Muscle layer of colon (tissue), 2 donors: Measurements from ENCODE around the gene HOXB6.

Experiments
- H3K27ac ChIP-seq: one replicate; pipeline ENCODE4 v1.7.0; 2013; ENCODE audit warnings: low read depth, mild to moderate bottlenecking, low read length, moderate library complexity
- H3K27me3 ChIP-seq, 2 donors: one replicate each; pipeline ENCODE4 v1.7.0; 2013; ENCODE audit warnings: low read length in 2 of 2, mild to moderate bottlenecking in 2 of 2; ENCODE audit not compliant: insufficient read depth in 2 of 2, control insufficient read depth in 1 of 2
- H3K36me3 ChIP-seq: one replicate; pipeline ENCODE4 v1.7.0; 2013; ENCODE audit warnings: mild to moderate bottlenecking, low read length; ENCODE audit not compliant: insufficient read depth
- H3K4me1 ChIP-seq: one replicate; pipeline ENCODE4 v1.7.0; 2013; ENCODE audit warnings: mild to moderate bottlenecking, low read length; ENCODE audit not compliant: insufficient read depth
- H3K4me3 ChIP-seq, 2 donors: one replicate each; pipeline ENCODE4 v1.7.0; 2013; ENCODE audit warnings: low read length in 2 of 2, low read depth in 1 of 2, mild to moderate bottlenecking in 1 of 2, moderate library complexity in 1 of 2
- H3K9ac ChIP-seq: one replicate; pipeline ENCODE4 v1.7.0; 2013; ENCODE audit warnings: low read length
- H3K9me3 ChIP-seq: one replicate; pipeline ENCODE4 v1.7.0; 2013; ENCODE audit warnings: mild to moderate bottlenecking, low read length
- donor health status: abdominal sarcoma.
- donor health status: Adenocarcinoma of cecum.

The HOXB6 gene

DNA sequence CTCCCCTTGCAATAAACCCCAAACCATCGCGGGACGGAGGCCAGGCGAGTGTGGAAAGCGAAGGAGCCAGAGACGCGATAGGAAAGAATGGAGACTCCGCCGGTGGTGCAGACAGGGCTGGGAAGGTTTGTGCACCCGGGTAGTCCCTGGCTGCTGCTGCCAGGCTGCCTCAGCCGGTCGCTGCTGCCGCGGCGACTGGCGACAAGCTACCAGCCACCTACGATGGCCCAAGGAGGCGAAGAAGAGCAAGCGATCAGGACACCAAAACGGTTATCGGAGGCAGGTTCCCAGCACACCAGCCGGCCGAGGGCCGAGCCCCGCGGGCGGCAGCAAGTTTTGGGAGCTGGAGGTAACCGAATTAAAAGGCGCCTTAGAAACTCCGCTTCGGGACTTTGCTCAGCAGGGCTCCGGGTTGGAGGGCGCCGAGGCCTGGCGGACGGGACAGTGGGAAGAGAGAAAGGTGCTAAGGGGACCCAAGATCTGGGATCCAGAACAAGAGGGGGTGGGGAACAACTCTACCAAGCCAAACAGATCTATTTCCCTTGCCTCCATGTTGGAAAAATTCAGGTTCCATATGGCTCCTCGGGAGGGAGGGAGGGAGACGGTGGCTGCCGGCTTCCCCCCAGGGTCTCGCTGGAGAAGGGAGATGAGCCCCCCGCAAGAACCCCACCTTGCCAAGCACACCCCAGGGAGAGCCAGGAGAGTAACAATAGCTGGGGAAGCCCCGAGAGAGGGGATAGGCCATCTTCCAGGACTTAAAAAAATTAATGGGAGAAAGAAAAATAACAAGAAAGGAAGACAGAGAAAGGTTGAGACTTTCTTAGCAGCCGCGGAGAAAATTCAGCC, 50.2 kb downstream of the HOXB6 start:
- Histone ChIP-seq H3K9me3 (no peaks in the 10 kb centered on the region), H3K4me1 (peaks cover 75% of the 10 kb centered on the region), H3K27ac (peak overlapping the region; percentile 99), H3K27me3 (no peaks in the 10 kb centered on the region), H3K36me3 (peaks cover 7% of the 10 kb centered on the region), H3K9ac (peak overlapping the region; percentile 69), H3K4me3 (peak overlapping the region; percentile 36 to 73)

DNA sequence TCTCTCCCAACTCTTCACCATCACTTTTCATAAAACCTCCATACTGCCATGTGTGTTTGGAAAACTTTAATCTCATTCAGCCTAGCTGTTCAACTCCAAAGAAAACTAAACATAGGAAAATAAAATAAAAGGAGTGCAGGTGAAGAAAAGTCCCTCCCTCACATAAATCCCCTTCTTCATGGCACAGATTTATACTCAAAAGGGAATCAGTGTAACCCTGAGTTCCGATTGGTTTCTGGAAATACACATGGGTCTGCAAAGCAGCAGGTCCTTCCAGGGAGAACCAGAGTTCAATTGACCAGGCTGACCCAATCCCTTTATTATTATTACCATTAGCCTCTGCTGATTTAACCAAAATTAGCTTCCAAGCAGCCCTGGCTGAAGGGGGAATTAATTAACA, 51.0 kb downstream of the HOXB6 start:
- Histone ChIP-seq H3K9ac (peak overlapping the region; percentile 69), H3K27me3 (no peaks in the 10 kb centered on the region), H3K4me1 (peaks cover 74% of the 10 kb centered on the region), H3K27ac (peak overlapping the region; percentile 99), H3K36me3 (peaks cover 7% of the 10 kb centered on the region), H3K9me3 (no peaks in the 10 kb centered on the region), H3K4me3 (peak overlapping the region in 1 of 2 donors; percentile 73)

GRCh38 chr17:48553190-48553547, 51.6 kb downstream of the HOXB6 start:
- H3K27me3 ChIP-seq: no peaks in the 10 kb centered on the region
- H3K9me3 ChIP-seq: no peaks in the 10 kb centered on the region
- H3K4me3 ChIP-seq: peak overlapping the region in 1 of 2 donors; percentile 25
- H3K36me3 ChIP-seq: peaks cover 7% of the 10 kb centered on the region
- H3K4me1 ChIP-seq: peaks cover 74% of the 10 kb centered on the region
- peak overlapping the region; percentile 99 for H3K27ac ChIP-seq
- H3K9ac ChIP-seq: peak overlapping the region; percentile 61

DNA sequence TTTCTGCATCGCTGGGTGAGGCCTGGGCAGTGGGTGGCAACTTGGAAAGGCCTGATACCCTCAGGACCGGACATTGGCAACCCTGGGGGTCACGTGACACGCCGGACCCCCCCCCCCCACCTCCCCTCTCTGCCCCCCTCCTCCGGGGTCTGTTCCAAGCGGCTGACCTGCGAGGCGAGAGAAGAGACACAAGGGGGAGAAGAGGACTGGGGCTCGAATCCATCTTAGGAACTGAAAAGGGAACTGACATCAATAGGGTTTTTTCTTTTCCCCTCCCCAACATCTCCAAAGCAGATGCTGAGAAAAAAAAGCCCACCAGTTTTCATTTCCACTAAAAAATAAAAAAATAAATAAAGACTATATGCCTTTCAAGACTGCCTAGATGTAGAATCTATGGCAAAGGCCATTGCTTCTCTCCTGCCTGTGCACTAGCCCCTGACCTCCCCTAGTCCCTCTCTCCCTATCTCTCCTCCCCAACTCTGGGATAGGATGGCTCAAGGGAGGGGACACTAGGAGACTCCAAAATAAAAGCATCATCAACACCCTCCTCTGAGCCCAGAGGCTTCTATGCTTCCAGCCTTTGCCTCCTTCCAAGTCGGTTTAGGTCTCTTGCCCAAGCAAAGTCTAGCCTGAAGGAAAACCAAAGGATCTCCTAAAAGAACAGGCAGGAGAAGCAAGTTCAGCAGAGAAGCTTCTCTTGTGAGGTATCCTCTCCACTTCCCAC, 52.2 kb downstream of the HOXB6 start:
- H3K27me3 ChIP-seq: no peaks in the 10 kb centered on the region
- peak overlapping the region; percentile 99 for H3K27ac ChIP-seq
- H3K4me3 ChIP-seq: peak overlapping the region; percentile 2 to 41
- peaks cover 7% of the 10 kb centered on the region for H3K36me3 ChIP-seq
- peak overlapping the region; percentile 61 for H3K9ac ChIP-seq
- no peaks in the 10 kb centered on the region for H3K9me3 ChIP-seq
- H3K4me1 ChIP-seq: peaks cover 74% of the 10 kb centered on the region

DNA sequence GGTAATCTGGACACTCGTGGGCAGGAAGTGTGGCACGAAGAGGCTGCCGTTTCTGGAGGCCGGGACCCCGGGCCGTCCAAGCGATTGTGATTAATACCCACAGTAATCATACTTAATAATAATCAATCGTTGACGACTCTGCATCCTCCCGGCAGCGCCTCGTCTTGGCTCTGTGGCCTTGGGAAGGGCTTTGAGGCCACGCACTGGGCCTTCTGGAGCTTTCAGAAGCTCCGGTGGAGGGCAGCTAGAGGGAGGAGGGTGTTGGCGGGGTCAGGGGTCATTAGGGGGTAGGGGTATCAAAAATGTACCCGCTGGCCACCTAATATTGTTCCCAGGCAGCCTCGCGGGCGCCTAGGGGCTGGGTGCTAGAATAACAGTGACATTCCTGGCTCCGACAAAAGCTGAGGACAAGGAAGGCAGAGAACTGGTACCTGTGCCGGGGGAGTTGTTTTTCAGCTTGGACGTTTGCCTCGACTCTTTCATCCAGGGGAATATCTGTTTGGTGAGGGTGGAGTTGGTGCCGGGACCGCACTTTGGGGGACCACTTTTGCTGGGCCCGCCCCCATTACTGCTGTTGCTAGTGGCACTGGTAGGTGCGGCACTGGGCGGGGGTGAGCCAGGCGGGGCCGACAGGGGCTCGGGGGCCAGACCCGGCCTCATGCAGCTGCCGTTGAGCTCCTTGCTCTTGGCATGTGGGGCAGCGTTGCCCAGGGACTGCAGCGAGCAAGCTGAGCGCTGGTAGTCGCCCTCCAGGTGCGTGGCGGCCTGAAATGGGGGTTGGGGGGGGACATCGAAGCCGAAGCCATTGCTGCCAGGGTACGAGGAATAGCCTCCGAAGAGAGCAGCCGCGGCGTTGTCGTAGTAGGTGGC, 53.0 kb downstream of the HOXB6 start:
- Histone ChIP-seq H3K27ac (peak overlapping the region; percentile 99), H3K9ac (peak overlapping the region; percentile 65), H3K4me1 (peaks cover 73% of the 10 kb centered on the region), H3K4me3 (peak overlapping the region; percentile 2 to 41), H3K9me3 (no peaks in the 10 kb centered on the region), H3K36me3 (peaks cover 7% of the 10 kb centered on the region), H3K27me3 (no peaks in the 10 kb centered on the region)

GRCh38 chr17:48551214-48551555, 53.6 kb downstream of the HOXB6 start:
- H3K36me3 ChIP-seq: peaks cover 7% of the 10 kb centered on the region
- no peaks in the 10 kb centered on the region for H3K9me3 ChIP-seq
- peak overlapping the region; percentile 99 for H3K27ac ChIP-seq
- peaks cover 73% of the 10 kb centered on the region for H3K4me1 ChIP-seq
- H3K27me3 ChIP-seq: no peaks in the 10 kb centered on the region
- peak overlapping the region; percentile 65 for H3K9ac ChIP-seq
- H3K4me3 ChIP-seq: no peak overlapping the region

- Histone ChIP-seq H3K9ac (peak overlapping the region; percentile 50), H3K4me1 (peaks cover 73% of the 10 kb centered on the region), H3K36me3 (peaks cover 7% of the 10 kb centered on the region), H3K27ac (peak overlapping the region; percentile 99), H3K4me3 (peak overlapping the region; percentile 22 to 44), H3K27me3 (no peaks in the 10 kb centered on the region), H3K9me3 (no peaks in the 10 kb centered on the region)
Measured at GRCh38 chr17:48550502-48551213, 54.1 kb downstream of the HOXB6 start.

GRCh38 chr17:48549914-48550501, 54.8 kb downstream of the HOXB6 start:
- Histone ChIP-seq H3K27me3 (no peaks in the 10 kb centered on the region), H3K9me3 (no peaks in the 10 kb centered on the region), H3K36me3 (peaks cover 7% of the 10 kb centered on the region), H3K9ac (peak overlapping the region; percentile 50), H3K27ac (peak overlapping the region; percentile 99), H3K4me3 (peak overlapping the region in 1 of 2 donors; percentile 44), H3K4me1 (peaks cover 80% of the 10 kb centered on the region)

DNA sequence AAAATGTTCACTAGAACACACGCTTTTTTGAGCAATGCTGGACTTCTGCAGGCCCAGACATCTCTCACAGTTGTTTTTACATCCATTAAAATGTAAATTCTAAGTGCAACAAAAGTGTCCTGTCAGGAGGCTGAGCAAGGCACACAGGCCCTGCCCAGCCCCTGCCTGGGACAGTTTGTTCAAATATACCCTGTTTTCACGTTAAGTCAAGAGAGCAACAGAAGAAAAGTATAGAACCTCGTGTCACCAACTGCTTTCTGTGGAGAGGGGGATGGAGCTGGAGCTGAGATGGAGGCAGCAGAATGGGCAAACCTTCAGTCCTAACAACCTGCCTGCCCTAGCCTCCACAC, 55.5 kb downstream of the HOXB6 start:
- peak overlapping the region; percentile 71 for H3K9ac ChIP-seq
- no peaks in the 10 kb centered on the region for H3K27me3 ChIP-seq
- no peaks in the 10 kb centered on the region for H3K9me3 ChIP-seq
- H3K4me1 ChIP-seq: peaks cover 83% of the 10 kb centered on the region
- H3K27ac ChIP-seq: peak overlapping the region; percentile 99
- peaks cover 7% of the 10 kb centered on the region for H3K36me3 ChIP-seq
- no peak overlapping the region for H3K4me3 ChIP-seq

DNA sequence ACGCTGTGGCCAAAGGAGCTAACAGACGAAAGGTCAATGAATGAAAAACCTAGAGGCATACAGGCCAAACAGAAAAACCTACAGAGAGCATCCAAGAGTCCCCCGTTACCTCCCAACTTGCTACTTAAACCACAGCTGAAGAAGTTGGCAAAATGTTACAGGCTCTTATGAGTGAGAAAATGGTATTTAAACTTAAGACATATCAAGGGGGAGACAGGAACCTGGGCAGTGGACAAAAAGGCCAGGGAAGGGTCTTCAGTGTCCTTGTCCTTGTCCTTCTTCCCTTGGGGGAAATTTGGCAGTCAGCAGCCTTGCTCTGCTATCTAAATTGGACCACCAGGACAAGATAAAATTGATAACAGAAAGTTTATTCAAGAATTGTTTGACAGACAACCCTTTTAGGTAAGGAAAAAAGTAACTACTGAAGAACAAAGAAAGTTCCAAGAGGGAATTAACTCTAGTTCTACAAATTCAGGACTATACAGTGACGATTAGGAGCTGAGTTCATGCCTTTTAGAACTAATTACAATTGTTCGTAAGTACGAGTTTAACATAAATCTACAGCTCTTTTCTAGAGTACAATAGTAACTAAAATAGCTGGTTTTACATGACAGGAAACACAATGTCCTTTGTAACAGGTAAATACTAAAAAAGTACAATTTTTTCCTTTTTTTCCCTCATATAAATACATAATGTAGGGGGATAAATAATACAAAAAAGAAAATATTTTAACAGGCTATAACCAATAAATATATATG, 56.1 kb downstream of the HOXB6 start:
- peak overlapping the region in 1 of 2 donors; percentile 41 for H3K4me3 ChIP-seq

More for the DNA sequence above, 56.1 kb downstream of the HOXB6 start:
- Histone ChIP-seq H3K9ac (peak overlapping the region; percentile 71), H3K36me3 (peaks cover 7% of the 10 kb centered on the region), H3K4me1 (peaks cover 80% of the 10 kb centered on the region), H3K27me3 (no peaks in the 10 kb centered on the region), H3K27ac (peak overlapping the region; percentile 99), H3K9me3 (no peaks in the 10 kb centered on the region)
